ENCODE measurements around the gene CDC42EP4. TPM values are rescaled to one million over a fixed set of nuclear protein-coding genes. Genes with fewer than 3 reads are reported as not detected.

CDC42EP4 gene
- total and polyA plus RNA-seq, 2 experiments from 2014 or later = 4.4 to 19.9 TPM

DNA sequence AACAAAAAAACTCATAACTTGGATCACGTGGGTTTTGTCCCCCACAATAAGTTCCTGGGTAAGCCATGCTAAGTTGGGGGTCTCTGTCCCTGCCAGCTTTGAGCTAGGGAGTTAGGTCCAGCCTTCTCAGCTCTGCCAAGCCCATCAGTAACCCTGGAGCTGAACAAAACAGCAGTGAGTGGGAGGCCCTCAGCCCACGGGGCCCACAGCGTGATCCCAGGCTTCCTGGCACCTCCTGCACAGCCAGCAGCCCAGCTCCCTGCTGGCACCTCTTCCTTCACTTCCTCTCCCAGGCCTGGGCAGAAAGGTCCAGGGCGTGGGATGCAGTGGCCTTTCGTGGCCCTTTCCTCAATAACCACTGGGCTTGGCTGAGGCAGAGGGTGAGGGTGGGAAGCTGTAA is 35.5 kb upstream of the CDC42EP4 start (continued):
- TF ChIP-seq, protein P1, sequence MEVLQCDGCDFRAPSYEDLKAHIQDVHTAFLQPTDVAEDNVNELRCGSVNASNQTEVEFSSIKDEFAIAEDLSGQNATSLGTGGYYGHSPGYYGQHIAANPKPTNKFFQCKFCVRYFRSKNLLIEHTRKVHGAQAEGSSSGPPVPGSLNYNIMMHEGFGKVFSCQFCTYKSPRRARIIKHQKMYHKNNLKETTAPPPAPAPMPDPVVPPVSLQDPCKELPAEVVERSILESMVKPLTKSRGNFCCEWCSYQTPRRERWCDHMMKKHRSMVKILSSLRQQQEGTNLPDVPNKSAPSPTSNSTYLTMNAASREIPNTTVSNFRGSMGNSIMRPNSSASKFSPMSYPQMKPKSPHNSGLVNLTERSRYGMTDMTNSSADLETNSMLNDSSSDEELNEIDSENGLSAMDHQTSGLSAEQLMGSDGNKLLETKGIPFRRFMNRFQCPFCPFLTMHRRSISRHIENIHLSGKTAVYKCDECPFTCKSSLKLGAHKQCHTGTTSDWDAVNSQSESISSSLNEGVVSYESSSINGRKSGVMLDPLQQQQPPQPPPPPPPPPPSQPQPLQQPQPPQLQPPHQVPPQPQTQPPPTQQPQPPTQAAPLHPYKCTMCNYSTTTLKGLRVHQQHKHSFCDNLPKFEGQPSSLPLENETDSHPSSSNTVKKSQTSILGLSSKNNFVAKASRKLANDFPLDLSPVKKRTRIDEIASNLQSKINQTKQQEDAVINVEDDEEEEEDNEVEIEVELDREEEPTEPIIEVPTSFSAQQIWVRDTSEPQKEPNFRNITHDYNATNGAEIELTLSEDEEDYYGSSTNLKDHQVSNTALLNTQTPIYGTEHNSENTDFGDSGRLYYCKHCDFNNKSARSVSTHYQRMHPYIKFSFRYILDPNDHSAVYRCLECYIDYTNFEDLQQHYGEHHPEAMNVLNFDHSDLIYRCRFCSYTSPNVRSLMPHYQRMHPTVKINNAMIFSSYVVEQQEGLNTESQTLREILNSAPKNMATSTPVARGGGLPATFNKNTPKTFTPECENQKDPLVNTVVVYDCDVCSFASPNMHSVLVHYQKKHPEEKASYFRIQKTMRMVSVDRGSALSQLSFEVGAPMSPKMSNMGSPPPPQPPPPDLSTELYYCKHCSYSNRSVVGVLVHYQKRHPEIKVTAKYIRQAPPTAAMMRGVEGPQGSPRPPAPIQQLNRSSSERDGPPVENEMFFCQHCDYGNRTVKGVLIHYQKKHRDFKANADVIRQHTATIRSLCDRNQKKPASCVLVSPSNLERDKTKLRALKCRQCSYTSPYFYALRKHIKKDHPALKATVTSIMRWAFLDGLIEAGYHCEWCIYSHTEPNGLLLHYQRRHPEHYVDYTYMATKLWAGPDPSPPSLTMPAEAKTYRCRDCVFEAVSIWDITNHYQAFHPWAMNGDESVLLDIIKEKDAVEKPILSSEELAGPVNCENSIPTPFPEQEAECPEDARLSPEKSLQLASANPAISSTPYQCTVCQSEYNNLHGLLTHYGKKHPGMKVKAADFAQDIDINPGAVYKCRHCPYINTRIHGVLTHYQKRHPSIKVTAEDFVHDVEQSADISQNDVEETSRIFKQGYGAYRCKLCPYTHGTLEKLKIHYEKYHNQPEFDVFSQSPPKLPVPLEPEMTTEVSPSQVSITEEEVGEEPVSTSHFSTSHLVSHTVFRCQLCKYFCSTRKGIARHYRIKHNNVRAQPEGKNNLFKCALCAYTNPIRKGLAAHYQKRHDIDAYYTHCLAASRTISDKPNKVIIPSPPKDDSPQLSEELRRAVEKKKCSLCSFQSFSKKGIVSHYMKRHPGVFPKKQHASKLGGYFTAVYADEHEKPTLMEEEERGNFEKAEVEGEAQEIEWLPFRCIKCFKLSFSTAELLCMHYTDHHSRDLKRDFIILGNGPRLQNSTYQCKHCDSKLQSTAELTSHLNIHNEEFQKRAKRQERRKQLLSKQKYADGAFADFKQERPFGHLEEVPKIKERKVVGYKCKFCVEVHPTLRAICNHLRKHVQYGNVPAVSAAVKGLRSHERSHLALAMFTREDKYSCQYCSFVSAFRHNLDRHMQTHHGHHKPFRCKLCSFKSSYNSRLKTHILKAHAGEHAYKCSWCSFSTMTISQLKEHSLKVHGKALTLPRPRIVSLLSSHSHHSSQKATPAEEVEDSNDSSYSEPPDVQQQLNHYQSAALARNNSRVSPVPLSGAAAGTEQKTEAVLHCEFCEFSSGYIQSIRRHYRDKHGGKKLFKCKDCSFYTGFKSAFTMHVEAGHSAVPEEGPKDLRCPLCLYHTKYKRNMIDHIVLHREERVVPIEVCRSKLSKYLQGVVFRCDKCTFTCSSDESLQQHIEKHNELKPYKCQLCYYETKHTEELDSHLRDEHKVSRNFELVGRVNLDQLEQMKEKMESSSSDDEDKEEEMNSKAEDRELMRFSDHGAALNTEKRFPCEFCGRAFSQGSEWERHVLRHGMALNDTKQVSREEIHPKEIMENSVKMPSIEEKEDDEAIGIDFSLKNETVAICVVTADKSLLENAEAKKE (CRISPR knock-in tag; IDR thresholded peaks at IDR 0.05) = no peak
- TF ChIP-seq STAT1 (IDR thresholded peaks at IDR 0.05; ENCODE audit: unreplicated experiment) (no peak), CREB1 (CRISPR knock-in tag; IDR thresholded peaks at IDR 0.05; ENCODE audit: low read depth) (no peak)

DNA sequence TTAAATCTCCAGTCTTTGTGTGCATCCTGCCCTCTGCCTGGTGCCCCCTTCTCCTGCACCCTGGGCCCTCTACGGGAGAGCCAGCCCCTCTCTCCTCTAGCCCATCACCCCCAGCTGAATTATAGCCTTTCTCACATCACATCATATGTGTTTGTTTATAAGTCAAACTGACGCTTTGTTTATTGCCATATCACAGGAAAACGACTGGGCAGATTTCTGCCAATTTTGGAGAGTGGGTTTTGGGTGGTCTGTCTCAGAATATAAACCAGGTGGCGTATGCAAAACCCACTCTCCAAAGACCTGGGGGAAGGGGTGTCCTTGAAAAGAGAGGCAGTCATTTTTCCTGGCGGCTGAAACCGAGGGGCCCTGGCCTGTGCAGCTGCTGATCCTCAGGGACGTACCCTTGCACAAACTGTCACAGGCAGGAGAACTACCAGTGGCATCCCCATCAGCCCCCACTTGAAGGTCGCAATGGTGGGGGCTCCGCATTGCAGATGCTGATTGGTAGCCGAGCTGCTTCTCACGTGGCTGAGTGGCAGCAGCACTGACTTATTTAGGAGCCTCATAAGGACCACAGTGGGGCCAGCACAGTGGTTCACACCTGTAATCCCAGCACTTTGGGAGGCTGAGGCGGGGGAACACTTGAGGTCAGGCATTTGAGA is 34.8 kb upstream of the CDC42EP4 start:
- peaks cover 6% of the 10 kb centered on the region for H3F3A ChIP-seq (replicated peaks; ENCODE audit: low read depth)
- no peak overlapping the region for H3K4me2 ChIP-seq
- ATAC-seq (no peak), DNase-seq (ENCODE audit: low spot score) (no peak)
- Mint-ChIP-seq H3K27me3 (ENCODE audit: insufficient read depth, low read depth, poor library complexity) (peaks cover 27% of the 10 kb centered on the region), H3K36me3 (ENCODE audit: low read depth) (no peaks in the 10 kb centered on the region), H3K27ac (no peak overlapping the region), H3K9me3 (no peaks in the 10 kb centered on the region), H3K4me1 (peaks cover 53% of the 10 kb centered on the region), H3K4me3 (no peak overlapping the region)
- TF ChIP-seq ZNF114 (CRISPR knock-in tag; IDR thresholded peaks at IDR 0.05) (no peak), STAT1 (IDR thresholded peaks at IDR 0.05; ENCODE audit: unreplicated experiment) (no peak), EZH2 (IDR thresholded peaks at IDR 0.05; ENCODE audit: low read depth, unreplicated experiment) (no peak), JUNB (IDR thresholded peaks at IDR 0.05; ENCODE audit: unreplicated experiment) (no peak)
- TF ChIP-seq, protein P2, sequence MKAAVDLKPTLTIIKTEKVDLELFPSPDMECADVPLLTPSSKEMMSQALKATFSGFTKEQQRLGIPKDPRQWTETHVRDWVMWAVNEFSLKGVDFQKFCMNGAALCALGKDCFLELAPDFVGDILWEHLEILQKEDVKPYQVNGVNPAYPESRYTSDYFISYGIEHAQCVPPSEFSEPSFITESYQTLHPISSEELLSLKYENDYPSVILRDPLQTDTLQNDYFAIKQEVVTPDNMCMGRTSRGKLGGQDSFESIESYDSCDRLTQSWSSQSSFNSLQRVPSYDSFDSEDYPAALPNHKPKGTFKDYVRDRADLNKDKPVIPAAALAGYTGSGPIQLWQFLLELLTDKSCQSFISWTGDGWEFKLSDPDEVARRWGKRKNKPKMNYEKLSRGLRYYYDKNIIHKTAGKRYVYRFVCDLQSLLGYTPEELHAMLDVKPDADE (IDR thresholded peaks at IDR 0.05) = no peak
- no peaks in the 10 kb centered on the region for H4K20me1 ChIP-seq (replicated peaks; ENCODE audit: insufficient read depth)
- no peak overlapping the region for H3K4me3 ChIP-seq
- no peaks in the 10 kb centered on the region for H3K9me2 ChIP-seq (ENCODE audit: insufficient read depth)
- H3K4me1 ChIP-seq (ENCODE audit: insufficient read depth) = peaks cover 34% of the 10 kb centered on the region
- H3K79me2 ChIP-seq (replicated peaks; ENCODE audit: insufficient read depth) = no peaks in the 10 kb centered on the region
- H2AFZ ChIP-seq = no peak overlapping the region
- H3K36me3 ChIP-seq (ENCODE audit: insufficient read depth) = no peaks in the 10 kb centered on the region
- no peak overlapping the region for H3K27ac ChIP-seq (ENCODE audit: low read depth)
- H3K27me3 ChIP-seq (ENCODE audit: insufficient read depth) = no peaks in the 10 kb centered on the region
